Effector memory CD4-positive, alpha-beta T cell (primary cell): ENCODE results near the gene ZBTB20.

ENCODE experiments used
- DNase-seq, 3 donors: peaks; one replicate each; pipeline ENCODE4 v3.0.0-alpha.2; 2020
- H3K27ac ChIP-seq: 2 replicates; pipeline ENCODE4 v1.7.0; 2013; ENCODE audit warnings: mild to moderate bottlenecking, low read length, moderate library complexity; ENCODE audit not compliant: insufficient read depth, poor library complexity, severe bottlenecking
- H3K27me3 ChIP-seq: replicated peaks from 2 replicates; pipeline ENCODE4 v1.7.0; 2013; ENCODE audit warnings: mild to moderate bottlenecking, low read length; ENCODE audit not compliant: insufficient read depth, control insufficient read depth, poor library complexity, severe bottlenecking
- H3K36me3 ChIP-seq: 2 replicates; pipeline ENCODE4 v1.7.0; 2013; ENCODE audit warnings: mild to moderate bottlenecking, low read length, moderate library complexity; ENCODE audit not compliant: control insufficient read depth, insufficient read depth
- H3K4me1 ChIP-seq: 2 replicates; pipeline ENCODE4 v1.7.0; 2013; ENCODE audit warnings: low read length, mild to moderate bottlenecking; ENCODE audit not compliant: control insufficient read depth, insufficient read depth, poor library complexity, severe bottlenecking
- H3K4me3 ChIP-seq: 2 replicates; pipeline ENCODE4 v1.7.0; 2013; ENCODE audit warnings: low read length, low read depth, mild to moderate bottlenecking; ENCODE audit not compliant: insufficient read depth, poor library complexity, severe bottlenecking
- H3K9me3 ChIP-seq: 2 replicates; pipeline ENCODE4 v1.7.0; 2013; ENCODE audit warnings: mild to moderate bottlenecking, low read length, moderate library complexity; ENCODE audit not compliant: control insufficient read depth

The ZBTB20 gene

GRCh38 chr3:115040246-115040645 lies 106.8 kb downstream of the ZBTB20 start:
- Histone ChIP-seq H3K4me1 (no peaks in the 10 kb centered on the region), H3K27me3 (no peaks in the 10 kb centered on the region), H3K9me3 (no peaks in the 10 kb centered on the region), H3K36me3 (no peaks in the 10 kb centered on the region), H3K4me3 (no peak overlapping the region), H3K27ac (no peak overlapping the region)
- DNase-seq: no peak

DNA sequence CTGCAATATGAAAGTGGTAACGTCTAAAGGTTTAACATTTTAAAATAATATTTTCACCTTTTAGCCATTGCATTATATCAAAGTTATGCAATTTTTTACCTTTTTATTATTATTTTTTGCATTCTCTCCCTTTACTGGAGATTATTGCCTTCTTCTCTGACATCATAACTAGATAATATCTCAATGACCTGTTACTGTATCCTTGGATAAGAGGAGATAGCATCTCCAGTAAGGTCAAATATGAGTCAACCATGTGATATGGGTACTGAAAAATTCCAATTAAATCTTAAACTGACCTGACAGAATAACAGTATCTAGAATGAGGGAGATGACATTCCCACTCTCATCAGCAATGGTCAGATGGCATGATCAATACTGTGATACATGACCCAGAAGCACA lies 108.3 kb downstream of the ZBTB20 start:
- Histone ChIP-seq H3K27ac (no peak overlapping the region), H3K9me3 (no peaks in the 10 kb centered on the region), H3K36me3 (no peaks in the 10 kb centered on the region), H3K4me3 (no peak overlapping the region), H3K27me3 (no peaks in the 10 kb centered on the region), H3K4me1 (no peaks in the 10 kb centered on the region)
- no peak for DNase-seq

DNA sequence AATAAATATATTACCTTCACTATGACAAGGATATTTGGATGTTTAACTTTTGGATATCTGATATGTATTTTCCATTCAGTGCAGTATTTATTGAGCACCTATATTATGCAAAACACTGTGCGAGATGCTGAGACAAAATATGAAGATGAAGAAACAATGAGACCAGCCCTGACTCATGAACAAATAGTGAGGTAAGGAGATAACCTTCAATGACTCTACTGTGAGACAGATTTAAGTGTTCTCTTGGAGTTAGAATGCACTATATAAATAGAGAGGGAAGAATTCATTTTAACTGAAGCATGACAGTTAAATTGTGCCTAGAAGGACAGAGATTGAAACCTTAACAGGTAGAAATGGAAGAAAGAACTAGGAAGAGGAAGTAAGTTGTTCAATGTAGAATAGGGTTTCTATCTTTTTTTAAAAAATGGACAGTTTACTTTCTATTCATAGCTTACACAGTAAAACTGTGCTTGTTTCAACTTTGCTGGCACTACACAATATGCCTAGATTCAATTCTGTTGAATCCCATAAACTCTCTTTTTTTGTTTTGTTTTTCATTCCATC lies 124.2 kb downstream of the ZBTB20 start:
- no peaks in the 10 kb centered on the region for H3K27me3 ChIP-seq
- no peak overlapping the region for H3K27ac ChIP-seq
- no peak for DNase-seq
- H3K4me1 ChIP-seq: no peaks in the 10 kb centered on the region
- no peak overlapping the region for H3K4me3 ChIP-seq
- H3K9me3 ChIP-seq: no peaks in the 10 kb centered on the region
- H3K36me3 ChIP-seq: no peaks in the 10 kb centered on the region

- no peaks in the 10 kb centered on the region for H3K9me3 ChIP-seq
- H3K4me3 ChIP-seq: no peak overlapping the region
- DNase-seq: no peak
- no peaks in the 10 kb centered on the region for H3K4me1 ChIP-seq
- H3K36me3 ChIP-seq: no peaks in the 10 kb centered on the region
- no peak overlapping the region for H3K27ac ChIP-seq
- H3K27me3 ChIP-seq: no peaks in the 10 kb centered on the region
Measured at GRCh38 chr3:115022199-115022598, 124.9 kb downstream of the ZBTB20 start.

DNA sequence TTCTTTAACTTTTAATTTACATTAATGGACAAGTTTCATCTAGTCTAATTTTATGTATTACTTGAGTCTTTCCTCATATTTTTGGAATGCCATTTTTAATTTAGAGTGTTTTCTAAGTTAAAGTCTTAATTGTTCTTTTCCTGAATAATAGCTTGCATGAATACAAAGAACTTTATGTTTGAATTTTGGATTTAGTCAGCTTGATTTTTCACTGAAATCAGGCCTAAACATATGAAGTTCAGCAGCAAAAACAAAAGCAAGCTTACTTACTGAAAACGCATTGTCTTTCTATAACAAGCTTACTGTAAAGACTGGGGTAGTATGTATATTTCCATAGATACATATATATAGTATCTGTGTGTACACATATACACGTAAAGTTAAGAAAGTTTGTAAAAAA lies 126.0 kb downstream of the ZBTB20 start:
- Histone ChIP-seq H3K27me3 (no peaks in the 10 kb centered on the region), H3K27ac (no peak overlapping the region), H3K9me3 (no peaks in the 10 kb centered on the region), H3K36me3 (no peaks in the 10 kb centered on the region), H3K4me3 (no peak overlapping the region), H3K4me1 (no peaks in the 10 kb centered on the region)
- no peak for DNase-seq

DNA sequence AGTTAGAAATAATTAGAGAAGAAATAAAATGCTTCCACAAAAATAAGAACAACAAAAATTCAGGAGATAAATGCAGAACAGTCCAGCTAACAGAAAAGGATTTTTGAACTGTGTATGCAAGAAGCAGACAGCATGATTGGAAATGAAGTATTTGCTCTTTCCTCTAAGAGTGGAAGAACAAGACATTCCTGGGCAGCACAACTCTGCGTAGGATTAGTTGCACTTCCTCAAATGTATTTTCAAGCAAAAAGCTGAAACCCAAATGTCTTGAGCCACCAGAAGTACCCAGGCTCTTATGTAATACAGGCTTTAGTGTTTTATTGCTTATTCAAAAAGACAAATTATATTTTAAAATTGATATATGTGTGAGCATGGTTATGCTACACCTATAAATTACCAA lies 127.2 kb downstream of the ZBTB20 start:
- H3K4me3 ChIP-seq: no peak overlapping the region
- H3K36me3 ChIP-seq: no peaks in the 10 kb centered on the region
- H3K9me3 ChIP-seq: no peaks in the 10 kb centered on the region
- no peaks in the 10 kb centered on the region for H3K4me1 ChIP-seq
- H3K27ac ChIP-seq: no peak overlapping the region
- no peaks in the 10 kb centered on the region for H3K27me3 ChIP-seq
- DNase-seq: no peak

DNA sequence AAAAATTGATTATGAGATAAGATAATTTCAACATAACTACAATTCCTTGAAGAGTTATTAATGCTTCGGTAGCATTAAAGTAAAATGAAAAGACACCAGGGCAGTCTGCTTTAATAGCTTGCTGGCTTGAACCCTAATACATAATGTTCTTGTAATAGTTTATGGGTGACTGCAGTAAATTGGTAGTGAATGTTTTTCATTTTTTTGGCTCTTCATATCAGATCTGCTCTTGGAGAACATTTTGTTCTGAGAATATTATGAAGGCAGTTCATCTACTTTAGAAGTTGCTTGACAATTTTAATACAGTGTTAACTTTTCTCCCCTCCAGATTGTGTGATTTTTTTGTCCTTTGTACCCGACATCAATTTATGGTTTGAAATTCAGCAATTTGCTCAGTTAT lies 128.4 kb downstream of the ZBTB20 start:
- Histone ChIP-seq H3K36me3 (no peaks in the 10 kb centered on the region), H3K27ac (no peak overlapping the region), H3K4me3 (no peak overlapping the region), H3K27me3 (no peaks in the 10 kb centered on the region), H3K4me1 (no peaks in the 10 kb centered on the region), H3K9me3 (no peaks in the 10 kb centered on the region)
- DNase-seq: no peak

DNA sequence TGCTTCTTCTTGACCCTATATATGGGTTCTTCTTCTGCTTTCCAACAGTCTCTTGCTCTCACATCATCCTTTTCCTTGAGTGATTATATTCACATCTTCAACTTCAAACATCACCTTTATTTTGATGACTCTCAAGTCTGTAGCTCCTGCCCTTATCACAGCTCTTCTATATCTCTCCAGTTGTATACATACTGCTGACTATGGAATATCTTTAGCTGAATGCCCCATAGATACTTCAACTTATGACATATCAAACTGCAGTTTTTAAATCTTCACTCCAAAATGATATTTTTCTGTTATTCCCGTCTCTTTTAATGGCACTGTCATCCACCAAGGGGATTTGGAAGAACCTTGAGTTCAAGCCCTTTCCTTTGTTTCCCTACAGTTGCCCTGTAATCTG lies 139.1 kb downstream of the ZBTB20 start:
- Histone ChIP-seq H3K27ac (no peak overlapping the region), H3K27me3 (no peaks in the 10 kb centered on the region), H3K4me3 (no peak overlapping the region), H3K9me3 (no peaks in the 10 kb centered on the region), H3K4me1 (no peaks in the 10 kb centered on the region), H3K36me3 (no peaks in the 10 kb centered on the region)
- no peak for DNase-seq

DNA sequence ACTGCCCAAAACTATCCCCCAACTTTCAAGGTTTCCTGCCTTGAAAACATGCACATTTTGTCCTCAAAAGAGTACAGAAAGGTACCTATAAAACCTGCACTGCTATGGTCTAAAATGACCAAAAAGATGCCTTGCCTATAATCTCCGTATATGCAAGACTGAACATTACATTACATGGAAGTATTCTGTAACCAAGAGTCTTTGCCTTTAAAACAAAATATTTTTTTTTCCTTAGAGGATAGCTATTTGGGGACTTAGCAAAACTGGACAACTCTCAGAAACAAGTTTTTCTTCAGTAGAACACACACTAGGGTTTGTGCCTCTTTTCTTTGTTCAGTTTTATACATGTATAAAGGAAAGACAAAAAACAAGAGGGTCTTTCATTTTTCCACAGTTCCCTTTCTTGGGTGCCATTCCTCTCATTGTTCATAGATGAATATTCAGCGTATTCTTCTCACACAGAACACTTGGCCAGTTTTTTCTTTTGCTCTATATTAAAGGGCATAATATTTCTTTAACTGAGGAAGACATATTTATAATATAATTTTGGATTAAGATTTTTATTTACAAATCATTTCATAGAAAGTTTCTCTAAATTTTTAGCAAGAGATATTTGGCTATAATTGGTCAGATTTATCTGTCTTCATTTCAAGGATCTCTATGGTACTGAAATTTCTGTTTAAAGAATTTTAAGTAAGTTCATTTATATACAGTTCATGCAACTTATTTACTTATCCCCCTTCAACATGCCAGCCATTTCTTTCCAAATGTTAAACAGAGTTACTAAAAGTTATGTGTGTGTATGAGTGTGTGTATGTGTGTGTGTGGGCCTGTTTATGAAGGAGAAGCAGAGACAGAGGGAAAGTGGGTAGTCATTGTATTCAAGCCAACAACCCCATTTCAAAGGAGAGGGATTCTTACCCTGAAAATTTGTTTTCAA lies 142.6 kb downstream of the ZBTB20 start:
- Histone ChIP-seq H3K4me3 (no peak overlapping the region), H3K36me3 (no peaks in the 10 kb centered on the region), H3K27ac (no peak overlapping the region), H3K9me3 (no peaks in the 10 kb centered on the region), H3K4me1 (no peaks in the 10 kb centered on the region), H3K27me3 (no peaks in the 10 kb centered on the region)
- DNase-seq: no peak

DNA sequence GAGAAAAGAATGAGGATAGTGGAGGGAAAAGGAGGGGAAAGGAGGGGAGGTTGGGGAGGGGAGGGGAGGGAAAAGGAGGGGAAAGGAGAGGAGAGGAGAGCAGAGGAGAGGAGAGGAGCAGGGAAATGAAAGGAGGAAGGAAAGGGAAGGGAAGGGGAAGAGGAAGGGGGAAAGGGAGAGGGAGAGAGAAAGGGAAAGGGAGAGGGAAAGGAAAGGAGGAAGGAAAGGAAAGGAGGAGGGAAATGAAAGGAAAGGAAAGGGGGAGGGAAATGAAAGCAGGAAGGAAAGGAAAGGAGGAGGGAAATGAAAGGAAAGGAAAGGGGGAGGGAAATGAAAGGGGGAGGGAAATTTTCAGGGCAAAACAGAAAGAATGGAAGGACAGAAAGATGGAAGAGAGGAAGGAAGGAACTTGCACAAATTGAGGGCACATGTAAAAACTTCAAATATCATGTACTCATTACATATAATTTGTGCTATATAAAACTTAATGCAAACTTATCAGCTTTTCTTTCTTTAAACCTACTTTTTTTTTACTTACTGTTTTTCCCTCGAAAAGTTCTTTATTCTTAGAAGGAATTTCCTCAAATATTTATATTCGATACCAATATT lies 148.0 kb downstream of the ZBTB20 start:
- Histone ChIP-seq H3K36me3 (no peaks in the 10 kb centered on the region), H3K4me3 (no peak overlapping the region), H3K27ac (no peak overlapping the region), H3K9me3 (no peaks in the 10 kb centered on the region), H3K4me1 (no peaks in the 10 kb centered on the region), H3K27me3 (no peaks in the 10 kb centered on the region)
- DNase-seq: no peak
